HG03521 (cell line): ENCODE data around the gene JAG1.

ENCODE experiments used
- ATAC-seq: cut with Tn5 transposase; IDR thresholded peaks from one replicate; pipeline ENCODE4 v1.9.1; 2021; ENCODE audit warnings: mild to moderate bottlenecking, moderate library complexity; ENCODE audit not compliant: unreplicated experiment

JAG1 gene

DNA sequence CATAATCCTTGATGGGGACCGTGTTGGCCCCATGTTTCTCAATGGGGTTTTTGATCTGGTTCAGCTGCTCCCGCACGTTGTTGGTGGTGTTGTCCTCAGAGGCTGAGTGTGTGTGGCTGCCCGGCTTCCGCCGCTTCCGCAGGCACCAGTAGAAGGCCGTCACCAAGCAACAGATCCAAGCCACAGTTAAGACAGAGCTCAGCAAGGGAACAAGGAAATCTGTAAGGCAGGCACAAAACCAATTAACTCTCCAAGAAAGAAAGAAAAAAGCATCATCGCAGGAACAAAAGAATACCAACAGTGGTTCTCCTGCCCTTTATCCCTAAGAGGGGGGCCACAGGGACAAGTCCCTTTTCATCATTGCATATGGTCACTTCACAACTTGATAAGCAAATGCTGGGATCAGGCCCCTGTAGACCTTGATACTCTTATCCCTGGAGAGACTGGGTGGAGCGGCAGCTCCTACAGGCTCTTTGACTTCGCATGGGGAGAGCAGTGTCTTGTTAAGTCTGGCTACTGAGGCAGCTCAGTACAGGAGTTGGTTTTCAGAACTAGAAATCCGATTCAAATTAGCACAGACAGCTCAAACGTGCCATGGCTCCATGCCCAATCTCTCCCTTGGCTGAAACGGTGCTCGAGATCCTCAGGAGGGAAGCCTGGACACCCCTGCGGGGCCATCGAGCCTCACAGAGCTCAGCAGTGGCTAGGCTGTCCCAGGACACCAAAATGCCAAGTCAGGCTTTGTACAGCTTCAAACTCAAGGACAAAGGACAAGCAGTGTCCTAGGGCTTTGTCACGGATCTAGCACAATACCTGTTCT, 33.9 kb downstream of the JAG1 start:
- ATAC-seq: no peak

- ATAC-seq: no peak
Measured at GRCh38 chr20:10639077-10639736, 34.6 kb downstream of the JAG1 start.

DNA sequence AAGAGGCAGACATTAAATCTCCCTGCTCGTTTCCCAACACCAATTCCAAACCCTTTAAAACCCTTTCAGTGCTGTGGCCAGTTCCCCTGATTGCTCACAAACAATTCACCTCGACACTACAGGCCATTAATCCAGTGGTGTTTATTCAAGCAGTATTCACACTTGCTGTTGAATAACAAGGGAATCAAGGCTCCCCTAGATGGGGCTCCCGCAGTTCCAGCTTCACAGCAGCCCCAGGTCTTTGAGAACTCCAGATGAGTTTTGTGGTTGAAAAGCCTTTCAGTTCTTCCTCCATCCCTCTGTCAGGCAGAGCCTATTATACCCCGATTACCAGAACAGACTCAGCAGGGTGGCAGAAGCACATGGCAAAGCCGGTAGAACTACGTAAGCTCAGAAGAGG, 36.2 kb downstream of the JAG1 start:
- no peak for ATAC-seq

DNA sequence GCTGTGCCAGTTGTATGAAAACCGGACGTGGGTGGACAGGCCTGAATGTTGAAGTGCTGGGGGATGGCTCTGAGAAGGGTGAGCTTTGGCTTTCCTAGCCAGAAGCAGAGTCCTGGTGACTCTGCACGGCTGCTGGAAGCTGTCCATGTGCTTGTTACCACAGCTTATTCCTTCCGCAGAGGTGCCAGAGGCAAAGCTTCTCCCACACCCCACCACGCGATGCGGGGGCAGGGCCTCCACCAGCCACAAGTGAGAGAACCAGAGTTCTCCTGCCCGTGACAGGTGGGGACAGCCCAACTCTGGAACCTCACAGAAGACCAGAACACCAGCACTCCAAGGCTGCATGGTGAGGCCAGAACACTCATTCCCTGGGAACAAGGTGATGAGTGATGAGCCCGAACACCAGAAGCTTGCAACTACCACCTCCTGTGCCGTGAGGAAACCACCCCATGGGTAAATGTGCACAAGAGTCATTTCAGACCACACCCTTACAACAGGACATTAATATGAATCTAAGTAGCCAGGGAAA, 36.7 kb downstream of the JAG1 start:
- ATAC-seq: no peak

DNA sequence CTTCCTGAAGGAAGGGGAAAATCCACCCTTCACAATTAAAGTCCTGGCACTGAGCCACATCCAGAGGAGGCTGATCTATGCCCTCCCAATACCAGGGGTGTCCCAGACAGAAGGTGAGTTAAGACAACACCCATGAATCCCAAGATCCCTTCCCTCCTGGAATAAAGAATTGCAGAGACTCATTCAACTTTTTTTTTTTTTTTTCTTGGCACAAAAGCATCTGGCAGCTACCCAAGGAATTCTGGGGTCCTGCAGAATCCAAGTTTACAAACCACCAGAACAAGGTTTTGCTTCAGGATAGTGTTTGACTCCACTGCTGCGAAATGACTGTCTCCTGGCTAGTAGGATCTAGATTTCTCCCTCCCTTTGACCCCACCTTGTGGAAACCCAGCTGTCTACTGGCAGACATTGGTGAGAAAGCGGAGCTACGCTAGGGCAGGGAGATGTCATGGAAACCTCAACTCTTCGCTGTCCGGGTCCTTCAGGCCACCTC, 37.4 kb downstream of the JAG1 start:
- ATAC-seq: no peak

DNA sequence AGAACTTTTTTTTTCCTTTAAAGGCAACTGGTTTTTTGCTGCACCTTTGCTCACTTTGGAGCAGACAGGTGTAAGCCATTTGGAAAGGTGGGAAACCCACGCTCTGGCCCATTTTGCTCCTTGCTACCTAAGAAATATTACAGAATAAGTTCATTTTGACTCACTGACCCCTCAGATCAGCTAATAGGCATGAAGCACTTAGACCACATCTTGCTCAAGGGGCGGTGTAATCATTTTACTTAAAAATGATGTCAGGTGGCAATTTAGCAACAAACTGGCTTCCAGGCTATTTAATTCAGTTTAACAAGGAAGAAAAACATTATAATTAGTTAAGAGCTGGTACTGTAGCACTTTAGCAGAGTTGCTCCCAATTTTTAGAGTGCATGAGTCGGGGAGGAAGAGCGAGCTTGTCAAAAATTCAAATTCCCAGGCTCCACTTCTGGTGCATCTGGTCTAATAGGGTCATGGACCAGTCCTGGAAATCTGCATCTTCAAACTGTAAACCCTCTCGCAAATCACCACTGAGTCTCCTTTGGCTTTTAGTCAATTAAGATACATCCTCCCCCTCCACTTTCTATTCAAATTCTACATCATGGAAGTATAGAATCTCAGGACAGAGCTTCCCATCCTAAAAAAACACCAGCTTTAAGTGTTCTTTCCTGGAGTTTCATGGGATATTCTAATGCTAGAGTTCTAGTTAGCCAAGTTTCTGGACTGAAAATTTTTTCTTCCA, 38.2 kb downstream of the JAG1 start:
- ATAC-seq: no peak

DNA sequence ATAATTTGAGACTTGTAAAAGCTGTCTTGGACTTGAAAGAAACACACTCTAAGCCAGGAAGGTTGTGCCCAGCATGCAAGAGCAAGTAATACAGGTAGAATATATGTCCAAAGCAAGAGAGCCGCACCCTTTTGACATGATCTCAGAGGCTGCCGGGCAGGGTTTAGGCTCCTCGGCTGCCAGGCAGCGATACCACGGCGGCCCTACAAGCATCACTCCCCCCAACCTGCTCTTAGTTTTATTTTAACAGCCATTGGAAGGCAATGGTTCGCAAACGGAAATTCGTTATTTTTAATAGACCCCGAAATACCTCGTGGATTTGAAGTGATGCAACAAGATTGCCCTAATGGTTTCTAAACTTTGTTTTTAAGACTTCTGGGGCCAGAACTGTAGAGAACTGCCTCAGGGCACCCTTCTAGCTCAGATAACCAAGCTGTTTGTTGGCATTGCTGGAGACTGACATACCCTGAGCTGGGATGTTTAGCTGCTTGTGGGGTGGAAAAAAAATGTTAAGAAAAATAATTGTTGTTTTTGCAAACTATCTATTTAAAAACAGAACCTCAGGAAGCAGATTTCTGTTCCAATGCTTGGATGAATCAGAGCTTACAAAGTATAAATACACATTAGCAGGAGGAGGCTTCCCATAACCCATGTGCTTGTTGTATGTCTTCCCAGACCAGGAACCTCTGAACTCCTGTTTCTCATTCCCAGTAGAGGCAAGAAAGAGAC, 39.0 kb downstream of the JAG1 start:
- no peak for ATAC-seq

GRCh38 chr20:10634211-10634610, 39.6 kb downstream of the JAG1 start:
- no peak for ATAC-seq

- no peak for ATAC-seq
Measured at GRCh38 chr20:10633718-10634117, 40.1 kb downstream of the JAG1 start.

GRCh38 chr20:10632721-10633509, 40.9 kb downstream of the JAG1 start:
- no peak for ATAC-seq

- ATAC-seq: no peak
Measured at GRCh38 chr20:10631126-10631525, 42.7 kb downstream of the JAG1 start.

DNA sequence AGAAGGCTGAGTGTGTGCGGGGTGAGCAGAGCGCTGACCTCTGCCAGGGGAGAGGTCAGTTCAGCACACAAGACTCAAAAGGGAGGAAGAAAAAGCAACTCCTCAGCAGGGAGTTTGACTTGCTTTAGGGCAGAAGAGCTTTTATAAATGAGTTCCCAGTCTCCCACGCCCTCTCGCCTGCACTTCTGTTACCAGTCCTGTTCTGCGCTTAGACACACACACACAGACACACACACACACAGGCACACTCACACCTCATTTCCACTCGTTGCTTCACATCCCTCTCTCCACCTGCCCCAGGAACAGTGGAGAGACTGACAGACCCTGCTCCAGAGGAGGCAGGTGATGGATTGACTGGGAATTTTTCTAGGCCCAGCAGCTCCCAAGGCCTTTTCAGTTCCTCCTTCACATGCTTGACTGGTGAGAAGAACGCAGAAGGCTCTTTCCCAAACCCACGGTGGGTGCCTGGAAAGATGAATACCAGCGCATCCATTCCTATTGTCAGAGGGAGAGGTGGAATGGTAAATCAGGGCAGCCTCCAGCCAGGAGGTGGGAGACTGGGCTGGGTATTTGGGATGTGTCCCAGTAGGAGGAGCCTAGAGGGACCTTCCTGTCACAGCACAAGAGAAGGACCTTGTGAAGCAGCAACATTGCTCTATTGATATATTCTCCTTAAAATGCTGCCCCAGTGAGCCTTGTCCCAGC, 43.7 kb downstream of the JAG1 start:
- no peak for ATAC-seq

DNA sequence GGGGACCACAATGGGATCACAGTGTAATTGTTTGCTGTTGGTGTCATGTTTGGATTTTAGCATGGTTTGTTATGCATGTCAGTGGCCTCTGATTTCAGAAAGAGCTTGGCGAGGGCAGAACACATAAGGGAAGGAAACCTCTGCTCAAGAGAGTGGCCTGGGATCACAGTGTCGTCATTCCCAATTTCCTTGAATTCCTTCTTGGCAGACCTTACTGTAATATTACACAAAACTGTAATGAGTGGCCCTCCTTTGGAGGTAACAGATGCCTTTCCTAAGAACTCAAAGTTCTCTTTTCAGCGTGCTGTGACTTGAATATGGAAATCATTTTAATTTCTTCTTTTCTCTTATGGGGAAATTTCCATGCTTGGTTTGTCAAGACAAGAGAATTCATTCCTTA, 46.9 kb downstream of the JAG1 start:
- ATAC-seq: no peak

DNA sequence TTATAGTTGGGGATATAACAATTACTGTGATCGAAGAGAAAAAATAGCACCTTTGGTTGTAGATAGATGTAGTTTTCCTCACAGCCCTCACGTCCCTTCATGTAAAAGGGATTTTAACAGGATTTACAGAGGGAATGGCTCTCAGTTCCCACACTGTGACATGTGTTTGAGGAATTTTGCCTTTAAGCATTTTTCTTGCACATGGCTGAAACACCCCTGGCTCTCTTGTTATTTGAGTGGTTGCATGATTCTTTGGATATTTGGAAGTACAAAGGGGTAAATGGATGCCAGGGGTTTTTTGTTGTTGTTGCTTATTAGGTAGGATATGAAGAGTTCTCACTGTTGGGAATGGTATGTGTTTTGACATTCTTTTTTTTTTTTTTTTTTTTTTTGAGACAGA, 48.2 kb downstream of the JAG1 start:
- ATAC-seq: no peak

DNA sequence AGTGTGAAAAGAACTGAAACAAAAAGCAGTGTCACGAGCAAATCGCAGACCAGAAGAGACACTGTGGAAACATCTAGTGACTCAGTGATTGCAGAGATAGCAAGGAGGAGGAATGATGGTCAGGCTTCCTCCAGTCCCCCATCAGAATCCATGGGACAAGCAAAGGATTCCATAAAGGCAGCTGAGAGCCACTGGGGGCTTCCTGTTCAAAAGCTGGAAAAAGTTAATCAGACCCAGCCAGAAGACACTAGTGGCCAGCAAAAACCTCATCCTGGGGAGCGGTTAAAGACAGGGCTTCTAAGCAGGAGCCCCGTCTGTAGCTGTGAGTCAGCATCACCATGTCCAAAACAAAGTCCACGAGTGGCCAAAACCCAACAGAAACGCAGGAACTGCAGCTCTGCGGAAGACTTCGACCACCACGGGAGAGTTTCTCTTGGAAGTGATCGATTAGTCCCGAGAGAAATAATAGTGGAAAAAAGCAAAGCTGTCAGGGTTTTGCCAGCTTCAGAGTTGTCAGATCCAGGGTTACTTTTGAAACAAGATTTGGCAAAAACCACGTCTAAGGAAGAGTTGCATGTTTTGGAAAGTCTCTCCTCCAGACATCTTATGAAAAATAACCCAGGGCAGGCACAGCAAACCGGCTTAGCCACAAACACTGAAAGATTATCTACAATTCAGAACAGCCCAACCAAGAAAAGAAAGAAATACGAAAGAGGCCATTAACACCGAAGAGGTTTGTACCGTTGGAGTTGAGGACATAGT, 51.0 kb downstream of the JAG1 start:
- no peak for ATAC-seq

- no peak for ATAC-seq
Measured at GRCh38 chr20:10621149-10621548, 52.6 kb downstream of the JAG1 start.

DNA sequence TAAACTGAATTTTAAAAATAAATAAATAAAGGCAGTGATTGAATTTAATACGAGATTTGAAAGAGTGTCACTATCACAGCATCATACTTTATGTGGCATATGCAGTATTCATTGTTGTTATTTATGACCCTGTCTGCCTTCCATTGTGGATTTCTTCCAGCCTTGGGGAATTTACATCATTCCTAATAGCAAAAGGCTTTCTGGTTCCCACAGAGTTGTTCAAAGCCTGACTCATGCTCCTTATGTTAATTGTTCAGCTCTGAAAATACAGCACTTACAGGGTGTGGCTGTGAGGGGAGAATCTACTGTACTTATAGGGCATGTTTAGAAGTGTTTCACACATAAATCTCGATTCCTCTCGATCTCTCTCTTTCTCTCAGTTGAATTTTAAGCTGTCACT, 54.4 kb downstream of the JAG1 start:
- no peak for ATAC-seq

DNA sequence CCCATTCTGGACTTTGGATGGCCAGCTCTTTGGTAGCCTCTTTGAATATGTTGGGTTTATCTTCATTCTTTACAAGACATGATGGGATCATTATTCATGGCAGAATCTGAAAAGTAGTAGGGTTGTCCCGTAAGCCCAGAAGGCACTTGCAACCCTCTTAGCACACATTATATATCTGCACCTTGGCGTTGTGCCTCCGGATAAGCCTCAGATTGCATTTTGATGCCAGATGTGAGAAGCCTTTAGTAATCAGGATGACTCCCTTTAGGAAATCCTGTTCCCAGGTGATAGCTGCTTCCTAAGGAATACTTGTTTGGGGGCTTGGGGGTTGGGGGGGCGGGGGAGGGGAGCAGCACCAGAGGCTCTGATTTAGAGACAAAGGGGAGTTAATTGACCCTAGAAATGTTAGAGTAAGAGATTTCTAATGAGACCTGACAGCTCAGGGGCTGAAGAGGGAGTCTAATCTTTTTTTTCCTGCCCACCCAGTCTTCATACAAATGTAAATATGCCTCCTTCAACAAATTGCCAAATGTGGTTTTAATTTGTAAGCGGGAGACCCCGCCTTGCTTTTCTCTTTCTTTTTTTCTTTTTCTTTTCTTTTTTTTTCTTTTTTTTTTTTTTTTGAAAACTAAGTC, 55.1 kb downstream of the JAG1 start:
- no peak for ATAC-seq
